ENCODE data around the gene ZNF853. TPM values are rescaled to one million over a fixed set of nuclear protein-coding genes. Genes with fewer than 3 reads are reported as not detected.
A peak's percentile ranks its signal among the peaks of the same experiment; 100 is the strongest.
"Not testable (repeated sequence)": the region's sequence is repeated elsewhere in the genome, so short reads cannot be mapped to it uniquely, and the experiment has no call there.

Gene ZNF853
- total RNA-seq, 2 donors from 2014 or later: 0.91 to 2.2 TPM

- no peak overlapping the region for H3K9ac ChIP-seq (ENCODE audit: low read depth in 2 of 2, low read length in 2 of 2)
- no peak for TF ChIP-seq CTCF (IDR thresholded peaks at IDR 0.05)
- peak overlapping the region; percentile 61 for H3K4me3 ChIP-seq
- intact Hi-C loops (cut with DNase I): no loop called here
- no peaks in the 10 kb centered on the region for H3K36me3 ChIP-seq
- peak; percentile 20 for DNase-seq
- H3K4me1 ChIP-seq: no peaks in the 10 kb centered on the region
- H3K27ac ChIP-seq: no peak overlapping the region
- H3K27me3 ChIP-seq: no peaks in the 10 kb centered on the region
- no peaks in the 10 kb centered on the region for H3K9me3 ChIP-seq
These were observed 39.2 kb upstream of the ZNF853 start for GRCh38 chr7:6576024-6576866.

GRCh38 chr7:6576867-6577368 lies 38.5 kb upstream of the ZNF853 start:
- peak overlapping the region; percentile 80 for H3K27ac ChIP-seq
- H3K36me3 ChIP-seq; intact Hi-C loops (cut with DNase I); H3K4me1 ChIP-seq; DNase-seq; H3K27me3 ChIP-seq; H3K9me3 ChIP-seq: not testable (repeated sequence)
- H3K9ac ChIP-seq (ENCODE audit: low read depth in 2 of 2, low read length in 2 of 2): peak overlapping the region; percentile 76 to 78
- H3K4me3 ChIP-seq: peak overlapping the region; percentile 61

- TF ChIP-seq CTCF (IDR thresholded peaks at IDR 0.05): no peak
- H3K27me3 ChIP-seq: no peaks in the 10 kb centered on the region
- no peaks in the 10 kb centered on the region for H3K9me3 ChIP-seq
These were observed 37.9 kb upstream of the ZNF853 start, which contains the start of gene ZDHHC4 for GRCh38 chr7:6577369-6578113. Gene ZDHHC4 (plus strand): TSS chr7:6577454. CDS start chr7:6580562, 3,108 bp downstream.

DNA sequence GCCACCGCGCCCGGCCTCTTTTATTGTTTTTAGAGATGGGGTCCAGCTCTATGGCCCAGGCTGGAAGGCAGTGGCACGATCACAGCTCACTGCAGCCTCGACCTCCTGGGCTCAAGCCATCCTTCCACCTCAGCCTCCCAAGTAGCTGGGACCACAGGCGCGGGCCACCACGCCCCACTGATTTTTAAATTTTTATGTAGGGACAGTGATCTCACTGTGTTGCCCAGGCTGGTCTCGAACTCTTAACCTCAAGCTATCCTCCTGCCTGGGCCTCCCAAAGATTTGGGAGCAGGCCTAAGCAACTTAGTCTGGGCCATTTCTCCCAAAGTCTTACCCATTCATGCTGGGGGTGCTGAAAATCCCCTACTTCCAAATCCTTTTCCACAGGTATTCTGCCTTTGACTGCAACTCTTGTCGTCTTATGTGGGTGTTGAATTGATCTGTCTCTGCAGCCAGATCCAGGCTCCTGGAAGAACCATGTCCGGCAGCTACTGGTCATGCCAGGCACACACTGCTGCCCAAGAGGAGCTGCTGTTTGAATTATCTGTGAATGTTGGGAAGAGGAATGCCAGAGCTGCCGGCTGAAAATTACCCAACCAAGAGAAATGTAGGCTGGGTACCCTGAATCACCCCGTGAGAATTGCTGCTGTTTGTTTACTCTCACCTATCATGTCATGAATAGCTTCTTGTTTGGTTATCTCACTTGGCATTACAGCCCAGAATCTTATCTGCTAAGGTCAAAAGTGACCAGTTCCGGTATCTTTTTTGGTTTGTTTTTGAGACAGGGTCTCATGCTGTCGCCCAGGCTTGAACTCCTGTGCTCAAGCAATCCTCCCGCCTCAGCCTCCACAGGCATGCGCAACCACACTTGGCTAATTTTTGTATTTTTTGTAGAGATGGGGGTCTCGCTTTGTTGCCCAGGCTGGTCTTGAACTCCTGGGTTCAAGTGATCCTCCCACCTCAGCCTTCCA lies 37.0 kb upstream of the ZNF853 start:
- DNase-seq: no peak
- Histone ChIP-seq H3K9ac (ENCODE audit: low read depth in 2 of 2, low read length in 2 of 2) (peak overlapping the region in 1 of 2 donors; percentile 76), H3K27ac (no peak overlapping the region), H3K4me3 (peak overlapping the region; percentile 61), H3K27me3 (no peaks in the 10 kb centered on the region), H3K4me1 (no peaks in the 10 kb centered on the region), H3K36me3 (peaks cover 14% of the 10 kb centered on the region), H3K9me3 (no peaks in the 10 kb centered on the region)
- intact Hi-C loops (cut with DNase I): no loop called here
- no peak for TF ChIP-seq CTCF (IDR thresholded peaks at IDR 0.05)

More at GRCh38 chr7:6577369-6578113, 37.9 kb upstream of the ZNF853 start, which contains the start of gene ZDHHC4:
- Histone ChIP-seq H3K9ac (ENCODE audit: low read depth in 2 of 2, low read length in 2 of 2) (peak within 1 kb of the TSS; percentile 76 to 78), H3K4me3 (peak within 1 kb of the TSS; percentile 61), H3K27ac (peak within 1 kb of the TSS; percentile 80), H3K36me3 (peaks cover 11% of the 10 kb centered on the region), H3K4me1 (no peaks in the 10 kb centered on the region)
- peak; percentile 88 for DNase-seq
- intact Hi-C loops (cut with DNase I): no loop called here

DNA sequence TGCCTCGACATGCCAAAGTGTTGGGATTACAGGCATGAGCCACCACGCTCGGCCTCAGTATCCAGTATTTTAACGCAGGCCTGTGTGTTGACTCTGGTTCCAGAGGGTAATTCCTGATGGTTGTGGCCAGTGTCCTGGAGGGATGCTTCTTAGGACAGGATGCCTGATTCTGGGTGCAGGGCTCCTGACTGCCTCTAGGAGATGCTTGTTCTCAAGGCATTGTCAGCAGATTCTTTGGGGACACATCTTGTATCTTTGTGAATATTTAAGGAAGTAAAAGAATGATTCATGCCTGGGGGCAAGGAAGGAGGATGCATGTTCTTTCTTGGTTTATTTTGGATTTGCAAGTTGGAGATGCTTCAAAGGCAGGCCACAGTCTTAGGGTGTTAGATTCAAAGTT lies 36.0 kb upstream of the ZNF853 start:
- TF ChIP-seq CTCF (IDR thresholded peaks at IDR 0.05): no peak
- Histone ChIP-seq H3K4me3 (no peak overlapping the region), H3K9ac (ENCODE audit: low read depth in 2 of 2, low read length in 2 of 2) (no peak overlapping the region), H3K27ac (no peak overlapping the region), H3K36me3 (peaks cover 14% of the 10 kb centered on the region), H3K9me3 (no peaks in the 10 kb centered on the region), H3K4me1 (no peaks in the 10 kb centered on the region), H3K27me3 (no peaks in the 10 kb centered on the region)
- DNase-seq: no peak
- intact Hi-C loops (cut with DNase I): no loop called here

GRCh38 chr7:6585746-6586432 lies 29.5 kb upstream of the ZNF853 start:
- H3K27me3 ChIP-seq; DNase-seq; intact Hi-C loops (cut with DNase I): not testable (repeated sequence)

More at GRCh38 chr7:6585746-6586432, 29.5 kb upstream of the ZNF853 start:
- H3K9me3 ChIP-seq; H3K4me3 ChIP-seq; H3K27ac ChIP-seq; H3K9ac ChIP-seq (ENCODE audit: low read depth in 2 of 2, low read length in 2 of 2); H3K4me1 ChIP-seq: not testable (repeated sequence)
- peaks cover 14% of the 10 kb centered on the region for H3K36me3 ChIP-seq
